Measurements from ENCODE around the gene MAPK14.
A peak's percentile ranks its signal among the peaks of the same experiment; 100 is the strongest.

MAPK14 gene

DNA sequence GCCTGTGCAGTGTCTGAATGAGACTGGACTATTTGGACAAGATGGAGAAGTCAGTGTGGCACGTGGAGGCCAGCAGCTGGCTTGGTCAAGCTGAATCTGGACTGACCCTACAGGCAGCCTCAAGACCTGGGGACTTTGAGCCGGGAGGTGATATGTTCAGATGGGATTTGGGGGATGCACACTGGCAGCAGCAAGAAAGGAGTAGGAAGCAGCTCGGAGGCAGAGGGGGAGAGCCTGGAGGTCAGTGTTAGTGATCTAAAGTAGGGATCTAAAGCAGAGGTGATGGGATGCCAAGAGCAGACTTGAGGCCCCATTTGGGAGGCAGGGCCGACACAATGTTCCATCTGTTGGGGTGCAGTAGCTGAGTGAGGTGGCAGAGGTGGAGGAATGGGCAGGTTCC is 105.5 kb downstream of the MAPK14 start:
- H3K4me3 ChIP-seq (ENCODE audit: low read depth, low read length) = no peak overlapping the region
- TF ChIP-seq CTCF (IDR thresholded peaks at IDR 0.05; ENCODE audit: low read depth, low read length, missing control alignments) = no peak

GRCh38 chr6:36133912-36134311 is 106.3 kb downstream of the MAPK14 start:
- no peak for DNase-seq (ENCODE audit: low read depth)
- TF ChIP-seq CTCF (IDR thresholded peaks at IDR 0.05; ENCODE audit: low read depth, low read length, missing control alignments) = no peak
- no peak overlapping the region for H3K4me3 ChIP-seq (ENCODE audit: low read depth, low read length)

More for the DNA sequence above, 105.5 kb downstream of the MAPK14 start:
- DNase-seq (ENCODE audit: low read depth) = no peak

DNA sequence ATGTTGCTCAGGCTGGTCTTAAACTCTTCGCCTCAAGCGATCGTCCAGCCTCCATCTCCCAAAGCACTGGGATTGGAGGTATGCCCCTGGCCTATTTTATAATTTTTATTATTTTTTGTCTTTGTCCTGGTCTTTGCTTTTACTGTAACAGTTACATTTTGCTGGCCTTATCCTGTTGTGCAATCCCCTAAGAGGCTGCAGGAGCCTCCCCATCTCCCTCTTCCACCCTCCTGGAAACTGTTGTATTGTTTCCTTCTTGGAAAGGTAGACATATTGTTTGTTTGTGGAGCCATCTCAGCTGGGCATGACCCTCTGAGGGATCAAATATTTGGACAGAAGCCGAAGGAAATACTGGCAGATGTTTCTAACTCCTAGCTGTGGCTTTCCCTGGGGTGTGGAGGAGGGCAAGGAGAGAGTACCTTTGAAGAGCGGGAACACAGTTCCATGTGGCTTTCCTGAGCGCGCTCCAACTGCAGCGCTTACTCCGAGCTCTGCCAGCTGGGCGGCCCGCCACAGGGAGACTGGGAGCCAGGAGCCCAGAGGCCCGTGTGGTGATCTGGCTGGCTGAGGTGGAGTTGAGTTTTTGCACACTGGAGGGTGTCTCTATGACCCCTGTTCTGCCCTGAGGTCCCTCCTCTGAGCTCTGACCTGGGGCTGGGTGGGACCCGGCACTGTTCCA is 107.6 kb downstream of the MAPK14 start:
- no peak for DNase-seq (ENCODE audit: low read depth)
- no peak for TF ChIP-seq CTCF (IDR thresholded peaks at IDR 0.05; ENCODE audit: low read depth, low read length, missing control alignments)
- no peak overlapping the region for H3K4me3 ChIP-seq (ENCODE audit: low read depth, low read length)

DNA sequence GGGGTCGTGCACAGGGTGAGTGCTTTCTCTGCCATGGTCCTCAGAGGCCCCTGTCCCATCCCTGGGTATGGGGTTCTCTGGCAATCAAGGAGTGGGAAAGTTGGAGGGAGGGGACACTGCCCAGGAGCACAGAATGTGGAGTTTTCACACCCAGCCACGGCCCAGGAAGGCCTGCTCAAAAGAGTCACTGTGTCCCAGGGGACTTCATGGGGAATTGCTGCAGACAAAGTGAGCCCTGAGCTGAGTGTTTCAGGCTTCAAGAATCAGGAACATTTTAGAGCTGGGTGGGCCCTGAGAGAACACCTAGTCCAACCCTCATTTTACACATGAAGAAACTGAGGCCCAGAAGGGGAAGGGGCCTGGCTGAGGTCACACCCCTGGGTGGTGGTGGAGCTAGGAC is 108.4 kb downstream of the MAPK14 start:
- no peak for TF ChIP-seq CTCF (IDR thresholded peaks at IDR 0.05; ENCODE audit: low read depth, low read length, missing control alignments)
- no peak for DNase-seq (ENCODE audit: low read depth)
- no peak overlapping the region for H3K4me3 ChIP-seq (ENCODE audit: low read depth, low read length)

GRCh38 chr6:36136551-36136950 is 108.9 kb downstream of the MAPK14 start:
- H3K4me3 ChIP-seq (ENCODE audit: low read depth, low read length) = no peak overlapping the region
- no peak for DNase-seq (ENCODE audit: low read depth)
- no peak for TF ChIP-seq CTCF (IDR thresholded peaks at IDR 0.05; ENCODE audit: low read depth, low read length, missing control alignments)

- no peak for TF ChIP-seq CTCF (IDR thresholded peaks at IDR 0.05; ENCODE audit: low read depth, low read length, missing control alignments)
- H3K4me3 ChIP-seq (ENCODE audit: low read depth, low read length) = no peak overlapping the region
Measured at GRCh38 chr6:36138667-36139066, 111.1 kb downstream of the MAPK14 start.

GRCh38 chr6:36139431-36139830 is 111.8 kb downstream of the MAPK14 start:
- DNase-seq (ENCODE audit: low read depth) = no peak
- TF ChIP-seq CTCF (IDR thresholded peaks at IDR 0.05; ENCODE audit: low read depth, low read length, missing control alignments) = peak; percentile 42
- no peak overlapping the region for H3K4me3 ChIP-seq (ENCODE audit: low read depth, low read length)

More at GRCh38 chr6:36138667-36139066, 111.1 kb downstream of the MAPK14 start:
- no peak for DNase-seq (ENCODE audit: low read depth)

All from GM12864 (cell line).